PFSK-1 (cell line): ENCODE data around the gene GFER.

Experiments
- POLR2AphosphoS5 ChIP-seq: IDR thresholded peaks from 2 replicates; pipeline ENCODE4 v1.6.1; 2012; ENCODE audit warnings: low read depth, mild to moderate bottlenecking, control low read depth, low read length, moderate library complexity
- REST ChIP-seq, 2 experiments: IDR thresholded peaks; 2 replicates each; pipeline versions ENCODE4 v1.6.1 to v1.8.0; 2011 to 2012; ENCODE audit warnings: low read depth in 2 of 2, low read length in 2 of 2, control low read depth in 1 of 2, inconsistent platforms in 1 of 2, mild to moderate bottlenecking in 1 of 2, moderate library complexity in 1 of 2; ENCODE audit not compliant: insufficient read depth in 1 of 2

- TF ChIP-seq REST (IDR thresholded peaks at IDR 0.05; ENCODE audit: insufficient read depth in 1 of 2, low read depth in 2 of 2, low read length in 2 of 2) (no peak), POLR2AphosphoS5 (no peak)
These were observed 21.0 kb downstream of the GFER start for GRCh38 chr16:2004795-2005517.
